ENCODE measurements around the gene SLC46A1.
"Not testable (repeated sequence)": the region's sequence is repeated elsewhere in the genome, so short reads cannot be mapped to it uniquely, and the experiment has no call there.

Gene SLC46A1

GRCh38 chr17:28433721-28434120, 27.7 kb upstream of the SLC46A1 start:
- Mint-ChIP-seq H3K36me3 (ENCODE audit: low read depth) (no peaks in the 10 kb centered on the region), H3K27me3 (ENCODE audit: low read depth) (peaks cover 19% of the 10 kb centered on the region), H3K4me3 (no peak overlapping the region), H3K27ac (no peak overlapping the region), H3K4me1 (no peaks in the 10 kb centered on the region), H3K9me3 (no peaks in the 10 kb centered on the region)
- TF ChIP-seq, protein P1, sequence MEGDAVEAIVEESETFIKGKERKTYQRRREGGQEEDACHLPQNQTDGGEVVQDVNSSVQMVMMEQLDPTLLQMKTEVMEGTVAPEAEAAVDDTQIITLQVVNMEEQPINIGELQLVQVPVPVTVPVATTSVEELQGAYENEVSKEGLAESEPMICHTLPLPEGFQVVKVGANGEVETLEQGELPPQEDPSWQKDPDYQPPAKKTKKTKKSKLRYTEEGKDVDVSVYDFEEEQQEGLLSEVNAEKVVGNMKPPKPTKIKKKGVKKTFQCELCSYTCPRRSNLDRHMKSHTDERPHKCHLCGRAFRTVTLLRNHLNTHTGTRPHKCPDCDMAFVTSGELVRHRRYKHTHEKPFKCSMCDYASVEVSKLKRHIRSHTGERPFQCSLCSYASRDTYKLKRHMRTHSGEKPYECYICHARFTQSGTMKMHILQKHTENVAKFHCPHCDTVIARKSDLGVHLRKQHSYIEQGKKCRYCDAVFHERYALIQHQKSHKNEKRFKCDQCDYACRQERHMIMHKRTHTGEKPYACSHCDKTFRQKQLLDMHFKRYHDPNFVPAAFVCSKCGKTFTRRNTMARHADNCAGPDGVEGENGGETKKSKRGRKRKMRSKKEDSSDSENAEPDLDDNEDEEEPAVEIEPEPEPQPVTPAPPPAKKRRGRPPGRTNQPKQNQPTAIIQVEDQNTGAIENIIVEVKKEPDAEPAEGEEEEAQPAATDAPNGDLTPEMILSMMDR (IDR thresholded peaks at IDR 0.05; ENCODE audit: unreplicated experiment in 3 of 3), result no peak

DNA sequence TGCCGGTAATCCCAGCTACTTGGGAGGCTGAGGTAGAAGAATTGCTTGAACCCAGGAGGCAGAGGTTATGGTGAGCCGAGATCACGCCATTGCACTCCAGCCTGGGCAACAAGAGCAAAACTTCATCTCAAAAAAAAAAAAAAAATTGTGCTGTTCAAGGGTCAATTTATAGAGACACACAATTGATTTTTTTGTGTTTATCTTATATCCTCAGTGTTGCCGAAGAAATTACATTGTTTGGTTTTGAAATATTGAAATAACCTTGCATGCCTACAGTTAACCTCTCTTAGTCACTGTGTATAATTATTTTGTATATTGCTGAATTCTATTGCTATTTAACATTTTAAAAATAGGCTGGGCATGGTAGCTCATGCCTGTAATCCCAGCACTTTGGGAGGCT, 22.0 kb upstream of the SLC46A1 start:
- not testable (repeated sequence) for H3K9me3 Mint-ChIP-seq; H3K36me3 Mint-ChIP-seq (ENCODE audit: low read depth); H3K4me1 Mint-ChIP-seq

DNA sequence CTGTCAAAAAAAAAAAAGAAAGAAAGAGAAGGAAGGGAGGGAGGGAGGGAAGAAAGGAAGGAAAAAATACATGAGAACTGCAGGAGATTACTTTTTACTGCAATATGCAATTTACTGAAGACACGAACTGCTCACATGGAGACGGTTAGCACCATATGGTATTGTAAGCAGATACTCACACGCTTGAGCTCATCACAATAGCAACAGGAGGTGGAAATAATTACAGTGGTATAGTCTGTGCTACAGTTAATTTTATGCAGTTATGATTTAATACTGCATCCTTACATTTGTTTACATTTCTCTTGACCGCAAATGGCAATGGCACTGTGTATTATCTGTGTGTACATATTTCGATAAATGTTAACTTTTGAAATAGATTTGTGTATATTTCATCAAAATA, 21.4 kb upstream of the SLC46A1 start:
- Mint-ChIP-seq H3K4me1 (no peaks in the 10 kb centered on the region), H3K27me3 (ENCODE audit: low read depth) (peaks cover 14% of the 10 kb centered on the region), H3K36me3 (ENCODE audit: low read depth) (no peaks in the 10 kb centered on the region), H3K4me3 (no peak overlapping the region), H3K27ac (no peak overlapping the region), H3K9me3 (no peaks in the 10 kb centered on the region)
- TF ChIP-seq, protein P1 (IDR thresholded peaks at IDR 0.05; ENCODE audit: unreplicated experiment in 3 of 3), result no peak

More for the DNA sequence above, 22.0 kb upstream of the SLC46A1 start:
- peaks cover 14% of the 10 kb centered on the region for H3K27me3 Mint-ChIP-seq (ENCODE audit: low read depth)
- H3K27ac Mint-ChIP-seq, H3K4me3 Mint-ChIP-seq: not testable (repeated sequence)

- H3K36me3 Mint-ChIP-seq (ENCODE audit: low read depth), result no peaks in the 10 kb centered on the region
- no peaks in the 10 kb centered on the region for H3K9me3 Mint-ChIP-seq
- H3K4me1 Mint-ChIP-seq, result no peaks in the 10 kb centered on the region
- H3K27ac Mint-ChIP-seq, result no peak overlapping the region
- H3K4me3 Mint-ChIP-seq, result no peak overlapping the region
- TF ChIP-seq, protein P1 (IDR thresholded peaks at IDR 0.05; ENCODE audit: unreplicated experiment in 3 of 3), result peak in 1 of 3 experiments; percentile 8
- peaks cover 8% of the 10 kb centered on the region for H3K27me3 Mint-ChIP-seq (ENCODE audit: low read depth)
Measured at GRCh38 chr17:28426081-28426519, 20.1 kb upstream of the SLC46A1 start.

GRCh38 chr17:28425206-28425605, 19.2 kb upstream of the SLC46A1 start:
- H3K27ac Mint-ChIP-seq, result no peak overlapping the region
- no peaks in the 10 kb centered on the region for H3K4me1 Mint-ChIP-seq
- no peaks in the 10 kb centered on the region for H3K36me3 Mint-ChIP-seq (ENCODE audit: low read depth)
- no peak overlapping the region for H3K4me3 Mint-ChIP-seq
- peaks cover 8% of the 10 kb centered on the region for H3K27me3 Mint-ChIP-seq (ENCODE audit: low read depth)
- TF ChIP-seq, protein P1 (IDR thresholded peaks at IDR 0.05; ENCODE audit: unreplicated experiment in 3 of 3), result no peak
- no peaks in the 10 kb centered on the region for H3K9me3 Mint-ChIP-seq

DNA sequence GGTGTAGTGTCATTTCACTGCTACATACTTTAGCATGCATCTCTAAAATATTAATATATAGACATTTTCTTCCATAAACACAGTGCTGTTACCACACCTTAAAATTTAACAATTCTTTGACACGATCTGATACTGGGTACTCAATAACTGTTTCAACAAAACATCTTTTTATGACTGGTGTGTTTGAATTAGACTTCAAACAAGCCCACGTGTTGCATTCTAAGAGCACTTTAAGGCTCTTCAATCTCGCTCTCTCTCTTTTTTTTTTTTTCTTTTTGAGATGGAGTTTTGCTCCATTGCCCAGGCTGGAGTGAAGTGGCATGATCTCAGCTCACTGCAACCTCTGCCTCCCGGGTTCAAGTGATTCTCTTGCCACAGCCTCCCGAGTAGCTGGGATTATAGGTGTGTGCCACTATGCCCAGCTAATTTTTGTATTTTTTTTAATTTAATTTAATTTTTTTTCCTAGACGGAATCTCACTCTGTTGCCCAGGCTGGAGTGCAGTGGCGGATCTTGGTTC, 15.8 kb upstream of the SLC46A1 start:
- Mint-ChIP-seq H3K9me3 (no peaks in the 10 kb centered on the region), H3K4me1 (no peaks in the 10 kb centered on the region), H3K36me3 (ENCODE audit: low read depth) (no peaks in the 10 kb centered on the region), H3K27ac (no peak overlapping the region), H3K4me3 (no peak overlapping the region), H3K27me3 (ENCODE audit: low read depth) (peaks cover 8% of the 10 kb centered on the region)
- TF ChIP-seq, protein P1 (IDR thresholded peaks at IDR 0.05; ENCODE audit: unreplicated experiment in 3 of 3), result no peak

All from nephron (organoid).